ENCODE data around the gene GFAP.

GRCh38 chr17:44955674-44956425 lies 40.5 kb upstream of the GFAP start:
- TF ChIP-seq CTCF (IDR thresholded peaks at IDR 0.05) (no peak), POLR2A (IDR thresholded peaks at IDR 0.05) (no peak)
